ENCODE results near the gene FXR1.

Gene FXR1

DNA sequence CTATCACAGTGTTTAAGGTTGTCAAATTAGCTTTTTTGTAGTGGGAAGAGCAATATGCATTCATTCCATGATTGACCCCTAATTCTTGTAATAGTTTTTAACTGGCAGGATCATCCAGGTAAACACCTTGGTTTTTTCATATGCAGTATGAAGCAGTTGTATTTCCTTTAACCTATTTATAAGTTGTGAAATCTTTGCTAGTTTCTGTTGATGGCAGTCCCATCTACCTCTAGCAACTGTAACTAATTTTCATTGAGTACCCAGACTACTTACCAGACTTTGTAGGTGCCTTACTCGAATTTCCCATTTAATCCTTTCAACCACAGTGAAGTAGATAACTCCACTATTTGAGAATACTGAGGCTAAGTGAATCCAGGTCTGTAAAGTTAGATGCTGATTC, 6.1 kb downstream of the FXR1 start:
- TF ChIP-seq CTCF (IDR thresholded peaks at IDR 0.05; ENCODE audit: low read depth, low read length, poor library complexity, severe bottlenecking) (no peak), EZH2phosphoT487 (IDR thresholded peaks at IDR 0.05; ENCODE audit: borderline replicate concordance, low read length) (no peak)
- Histone ChIP-seq H3K36me3 (ENCODE audit: control insufficient read depth, low read length) (peaks cover 82% of the 10 kb centered on the region), H3K9me2 (replicated peaks; ENCODE audit: control insufficient read depth, low read length) (no peaks in the 10 kb centered on the region), H3K9me3 (ENCODE audit: control insufficient read depth, insufficient read depth, low read length) (no peaks in the 10 kb centered on the region), H3K27ac (ENCODE audit: low read depth, low read length) (no peak overlapping the region), H3K27me3 (ENCODE audit: control insufficient read depth, low read length) (no peaks in the 10 kb centered on the region), H4K20me1 (ENCODE audit: control insufficient read depth, insufficient read depth, low read depth, low read length) (peaks cover 61% of the 10 kb centered on the region), H3K4me2 (ENCODE audit: low read length) (no peak overlapping the region), H3K79me2 (ENCODE audit: control insufficient read depth, low read length) (peaks cover 100% of the 10 kb centered on the region), H3K4me3 (ENCODE audit: low read length) (no peak overlapping the region), H3F3A (ENCODE audit: control insufficient read depth, insufficient read depth) (0 out of 2 replicates have a peak, but pooled peaks cover 6% of the 10 kb centered on the region), H3K4me1 (ENCODE audit: control insufficient read depth, low read length) (peaks cover 31% of the 10 kb centered on the region)

- Histone ChIP-seq H3K4me3 (ENCODE audit: low read length) (no peak overlapping the region), H3K27ac (ENCODE audit: low read depth, low read length) (no peak overlapping the region), H3K4me2 (ENCODE audit: low read length) (no peak overlapping the region), H3K36me3 (ENCODE audit: control insufficient read depth, low read length) (peaks cover 54% of the 10 kb centered on the region), H3K4me1 (ENCODE audit: control insufficient read depth, low read length) (peaks cover 34% of the 10 kb centered on the region), H3K9me3 (ENCODE audit: control insufficient read depth, insufficient read depth, low read length) (no peaks in the 10 kb centered on the region), H3K79me2 (ENCODE audit: control insufficient read depth, low read length) (peaks cover 100% of the 10 kb centered on the region), H3F3A (ENCODE audit: control insufficient read depth, insufficient read depth) (peaks cover 5% of the 10 kb centered on the region; the same call in 1 of the 2 replicates), H3K9me2 (replicated peaks; ENCODE audit: control insufficient read depth, low read length) (no peaks in the 10 kb centered on the region), H3K27me3 (ENCODE audit: control insufficient read depth, low read length) (no peaks in the 10 kb centered on the region), H4K20me1 (ENCODE audit: control insufficient read depth, insufficient read depth, low read depth, low read length) (peaks cover 32% of the 10 kb centered on the region)
- no peak for TF ChIP-seq EZH2phosphoT487 (IDR thresholded peaks at IDR 0.05; ENCODE audit: borderline replicate concordance, low read length)
- no peak for TF ChIP-seq CTCF (IDR thresholded peaks at IDR 0.05; ENCODE audit: low read depth, low read length, poor library complexity, severe bottlenecking)
These were observed 9.8 kb downstream of the FXR1 start for GRCh38 chr3:180922242-180922641.

- no peak overlapping the region for H3K4me2 ChIP-seq (ENCODE audit: low read length)
- peaks cover 30% of the 10 kb centered on the region for H4K20me1 ChIP-seq (ENCODE audit: control insufficient read depth, insufficient read depth, low read depth, low read length)
- peaks cover 2% of the 10 kb centered on the region; the same call in 1 of the 2 replicates for H3F3A ChIP-seq (ENCODE audit: control insufficient read depth, insufficient read depth)
- H3K9me3 ChIP-seq (ENCODE audit: control insufficient read depth, insufficient read depth, low read length), result no peaks in the 10 kb centered on the region
- H3K79me2 ChIP-seq (ENCODE audit: control insufficient read depth, low read length), result peaks cover 100% of the 10 kb centered on the region
- peaks cover 34% of the 10 kb centered on the region for H3K4me1 ChIP-seq (ENCODE audit: control insufficient read depth, low read length)
- peaks cover 49% of the 10 kb centered on the region for H3K36me3 ChIP-seq (ENCODE audit: control insufficient read depth, low read length)
- no peak overlapping the region for H3K27ac ChIP-seq (ENCODE audit: low read depth, low read length)
- no peaks in the 10 kb centered on the region for H3K27me3 ChIP-seq (ENCODE audit: control insufficient read depth, low read length)
- no peaks in the 10 kb centered on the region for H3K9me2 ChIP-seq (replicated peaks; ENCODE audit: control insufficient read depth, low read length)
- TF ChIP-seq CTCF (IDR thresholded peaks at IDR 0.05; ENCODE audit: low read depth, low read length, poor library complexity, severe bottlenecking) (no peak), EZH2phosphoT487 (IDR thresholded peaks at IDR 0.05; ENCODE audit: borderline replicate concordance, low read length) (no peak)
- no peak overlapping the region for H3K4me3 ChIP-seq (ENCODE audit: low read length)
These were observed 11.1 kb downstream of the FXR1 start for GRCh38 chr3:180923561-180923960.

All from DOHH2 (cell line).